B cell (primary cell): Measurements from ENCODE around the gene PHACTR1.

Experiments
- CTCF ChIP-seq: fragments of 200-600 bp; IDR thresholded peaks from one replicate; pipeline ENCODE4 v1.8.0; 2022; ENCODE audit warnings: antibody characterized with exemption, mild to moderate bottlenecking
- EZH2 ChIP-seq: IDR thresholded peaks from 2 replicates; pipeline ENCODE4 v1.6.1; 2012; ENCODE audit warnings: borderline replicate concordance, low read depth, mild to moderate bottlenecking, moderate library complexity, low read length; ENCODE audit not compliant: insufficient read depth, poor library complexity, severe bottlenecking

- TF ChIP-seq EZH2 = no peak
- no peak for TF ChIP-seq CTCF
These were observed 499.9 kb downstream of the PHACTR1 start for GRCh38 chr6:13216236-13217014.
